Muscle of back (tissue), 11 donors: ENCODE measurements around the gene IL19. TPM values are rescaled to one million over a fixed set of nuclear protein-coding genes. Genes with fewer than 3 reads are reported as not detected.
"Not testable (repeated sequence)": the region's sequence is repeated elsewhere in the genome, so short reads cannot be mapped to it uniquely, and the experiment has no call there.

Experiments
- DNase-seq, 3 donors: peaks; one replicate each; pipeline versions ENCODE4 v3.0.0 to v3.0.0-alpha.2; 2013
- polyA plus RNA-seq, 10 donors: library from polyadenylated mRNA; unstranded; fragments of 120-200 nt; gene quantifications; one replicate each; pipeline ENCODE4 v1.2.1, GENCODE V29; 2013; ENCODE audit not compliant: insufficient read length in 10 of 10

Gene IL19
- polyA plus RNA-seq, 10 donors = not detected

- no peak for DNase-seq
These were observed 1.8 kb downstream of the IL19 start, which contains the start of gene IL10 for GRCh38 chr1:206772243-206772937. Gene IL10 (minus strand): TSS chr1:206772494. CDS start chr1:206772435, 59 bp downstream.

GRCh38 chr1:206774093-206774492, 3.5 kb downstream of the IL19 start:
- DNase-seq = no peak

- no peak for DNase-seq
These were observed 5.7 kb downstream of the IL19 start for GRCh38 chr1:206776229-206776628.

GRCh38 chr1:206778031-206778430, 7.5 kb downstream of the IL19 start:
- no peak for DNase-seq

GRCh38 chr1:206778911-206779310, 8.3 kb downstream of the IL19 start:
- DNase-seq = not testable (repeated sequence)

GRCh38 chr1:206779638-206780037, 9.1 kb downstream of the IL19 start:
- no peak for DNase-seq

GRCh38 chr1:206782448-206782847, 11.9 kb downstream of the IL19 start:
- DNase-seq = no peak

GRCh38 chr1:206783506-206783905, 12.9 kb downstream of the IL19 start:
- no peak for DNase-seq

- no peak for DNase-seq
These were observed 13.9 kb downstream of the IL19 start for GRCh38 chr1:206784471-206784903.

GRCh38 chr1:206785182-206785765, 14.7 kb downstream of the IL19 start:
- DNase-seq = no peak

- DNase-seq = no peak
These were observed 15.8 kb downstream of the IL19 start for GRCh38 chr1:206786212-206786886.

- no peak for DNase-seq
These were observed 17.3 kb downstream of the IL19 start for GRCh38 chr1:206787891-206788290.

GRCh38 chr1:206788487-206789050, 18.0 kb downstream of the IL19 start:
- no peak for DNase-seq

GRCh38 chr1:206790502-206791250, 20.1 kb downstream of the IL19 start:
- no peak for DNase-seq

- DNase-seq = no peak
These were observed 22.5 kb downstream of the IL19 start for GRCh38 chr1:206792939-206793607.

GRCh38 chr1:206793620-206794019, 23.0 kb downstream of the IL19 start:
- no peak for DNase-seq

- no peak for DNase-seq
These were observed 23.8 kb downstream of the IL19 start for GRCh38 chr1:206794294-206794908.

- DNase-seq = no peak
These were observed 25.5 kb downstream of the IL19 start for GRCh38 chr1:206796116-206796515.

GRCh38 chr1:206796981-206797402, 26.4 kb downstream of the IL19 start:
- no peak for DNase-seq

GRCh38 chr1:206797534-206798383, 27.2 kb downstream of the IL19 start:
- no peak for DNase-seq
